Effector memory CD4-positive, alpha-beta T cell (primary cell): ENCODE results near the gene BACE2.

ENCODE experiments used
- DNase-seq, 3 donors: peaks; one replicate each; pipeline ENCODE4 v3.0.0-alpha.2; 2020
- H3K27ac ChIP-seq: 2 replicates; pipeline ENCODE4 v1.7.0; 2013; ENCODE audit warnings: mild to moderate bottlenecking, low read length, moderate library complexity; ENCODE audit not compliant: insufficient read depth, poor library complexity, severe bottlenecking
- H3K27me3 ChIP-seq: replicated peaks from 2 replicates; pipeline ENCODE4 v1.7.0; 2013; ENCODE audit warnings: mild to moderate bottlenecking, low read length; ENCODE audit not compliant: insufficient read depth, control insufficient read depth, poor library complexity, severe bottlenecking
- H3K36me3 ChIP-seq: 2 replicates; pipeline ENCODE4 v1.7.0; 2013; ENCODE audit warnings: mild to moderate bottlenecking, low read length, moderate library complexity; ENCODE audit not compliant: control insufficient read depth, insufficient read depth
- H3K4me1 ChIP-seq: 2 replicates; pipeline ENCODE4 v1.7.0; 2013; ENCODE audit warnings: low read length, mild to moderate bottlenecking; ENCODE audit not compliant: control insufficient read depth, insufficient read depth, poor library complexity, severe bottlenecking
- H3K4me3 ChIP-seq: 2 replicates; pipeline ENCODE4 v1.7.0; 2013; ENCODE audit warnings: low read length, low read depth, mild to moderate bottlenecking; ENCODE audit not compliant: insufficient read depth, poor library complexity, severe bottlenecking
- H3K9me3 ChIP-seq: 2 replicates; pipeline ENCODE4 v1.7.0; 2013; ENCODE audit warnings: mild to moderate bottlenecking, low read length, moderate library complexity; ENCODE audit not compliant: control insufficient read depth

BACE2 gene

DNA sequence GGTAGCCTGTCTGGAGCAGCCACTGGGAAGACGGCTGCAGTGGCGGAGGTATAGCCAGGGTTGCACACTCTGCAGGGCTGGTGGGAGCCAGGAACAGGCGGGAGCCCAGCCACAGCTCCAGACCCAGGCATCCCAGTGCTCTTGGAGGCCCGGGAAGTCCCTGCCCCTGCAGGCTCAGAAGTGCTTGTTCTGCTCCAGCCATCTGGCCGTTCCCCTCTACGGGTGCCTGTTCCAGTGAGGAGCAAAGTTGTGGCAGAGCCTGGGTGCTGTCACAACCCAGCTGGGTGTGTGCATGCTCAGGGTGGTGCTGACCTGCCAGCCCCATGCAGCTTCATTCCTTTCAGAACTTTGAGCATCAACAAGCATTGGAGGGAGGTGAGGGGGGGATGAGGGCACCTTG lies 31.7 kb upstream of the BACE2 start:
- Histone ChIP-seq H3K4me3 (no peak overlapping the region), H3K4me1 (no peaks in the 10 kb centered on the region), H3K9me3 (no peaks in the 10 kb centered on the region), H3K27ac (no peak overlapping the region), H3K36me3 (no peaks in the 10 kb centered on the region), H3K27me3 (no peaks in the 10 kb centered on the region)
- DNase-seq = no peak

DNA sequence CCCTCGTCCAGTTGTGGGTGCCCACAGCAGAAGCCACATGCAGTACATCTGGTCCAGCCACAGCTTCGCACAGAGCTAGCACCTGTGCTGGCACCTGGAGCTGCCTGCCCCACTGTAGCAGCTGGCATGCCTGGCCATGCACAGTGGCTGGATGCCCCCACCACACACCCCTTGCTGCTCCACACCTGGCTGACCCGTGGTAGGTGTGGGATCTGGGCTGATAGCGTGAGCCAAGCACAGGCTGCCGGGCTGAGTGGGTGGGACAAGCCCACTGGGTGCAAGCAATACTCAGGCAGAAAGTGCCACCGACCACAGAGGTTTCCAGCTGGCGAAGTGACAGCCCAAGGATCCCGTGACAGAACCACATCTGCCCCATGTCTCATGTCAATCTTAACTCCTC lies 30.6 kb upstream of the BACE2 start:
- H3K9me3 ChIP-seq = no peaks in the 10 kb centered on the region
- no peak for DNase-seq
- H3K4me3 ChIP-seq = no peak overlapping the region
- H3K27me3 ChIP-seq = no peaks in the 10 kb centered on the region
- H3K4me1 ChIP-seq = no peaks in the 10 kb centered on the region
- H3K36me3 ChIP-seq = no peaks in the 10 kb centered on the region
- H3K27ac ChIP-seq = no peak overlapping the region

DNA sequence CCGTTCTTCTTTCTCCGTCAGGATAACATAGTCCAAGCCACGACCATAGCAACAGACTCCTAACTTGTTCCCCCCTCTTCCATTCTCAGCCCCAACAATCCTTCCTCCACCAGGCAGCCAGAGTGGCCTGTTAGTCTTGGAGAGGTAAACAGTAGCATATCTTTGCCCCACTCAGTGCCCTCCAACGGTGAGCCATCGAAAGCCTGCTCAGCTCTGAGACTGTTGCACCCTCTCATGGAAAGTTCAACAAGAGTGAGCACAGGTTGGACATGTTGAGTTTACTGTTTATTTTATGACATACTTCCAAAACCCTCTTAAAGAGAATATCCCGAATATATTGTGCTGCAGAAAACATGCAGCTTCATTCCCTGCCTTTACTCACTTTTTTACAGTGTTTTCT lies 30.1 kb upstream of the BACE2 start:
- Histone ChIP-seq H3K27ac (no peak overlapping the region), H3K36me3 (no peaks in the 10 kb centered on the region), H3K9me3 (no peaks in the 10 kb centered on the region)

DNA sequence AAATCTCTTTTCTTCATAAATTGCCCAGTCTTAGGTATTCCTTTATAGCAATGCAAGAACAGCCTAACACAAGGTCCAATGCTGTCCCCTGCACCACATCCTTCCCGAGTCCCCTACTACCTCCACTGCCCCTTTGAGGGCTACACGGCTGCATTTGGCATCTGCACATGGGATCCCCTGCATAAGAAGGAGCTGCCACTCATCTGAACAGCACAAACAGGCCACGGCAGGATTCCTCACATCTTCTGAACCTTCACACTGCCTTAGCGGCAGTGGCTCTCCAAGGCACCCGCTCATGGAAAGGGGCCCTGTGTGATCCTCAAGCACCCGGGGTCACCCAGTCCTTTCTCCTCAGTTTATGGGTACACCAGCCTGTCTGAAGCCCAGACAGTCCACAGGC lies 29.2 kb upstream of the BACE2 start:
- no peaks in the 10 kb centered on the region for H3K9me3 ChIP-seq
- no peak for DNase-seq
- no peaks in the 10 kb centered on the region for H3K27me3 ChIP-seq
- no peak overlapping the region for H3K4me3 ChIP-seq
- no peaks in the 10 kb centered on the region for H3K4me1 ChIP-seq
- H3K27ac ChIP-seq = no peak overlapping the region
- H3K36me3 ChIP-seq = no peaks in the 10 kb centered on the region

More for the DNA sequence above, 30.1 kb upstream of the BACE2 start:
- DNase-seq = no peak
- H3K27me3 ChIP-seq = no peaks in the 10 kb centered on the region
- H3K4me3 ChIP-seq = no peak overlapping the region
- H3K4me1 ChIP-seq = no peaks in the 10 kb centered on the region

GRCh38 chr21:41139275-41139674 lies 28.7 kb upstream of the BACE2 start:
- Histone ChIP-seq H3K4me1 (no peaks in the 10 kb centered on the region), H3K27ac (no peak overlapping the region), H3K9me3 (no peaks in the 10 kb centered on the region), H3K4me3 (no peak overlapping the region), H3K27me3 (no peaks in the 10 kb centered on the region), H3K36me3 (no peaks in the 10 kb centered on the region)
- no peak for DNase-seq

DNA sequence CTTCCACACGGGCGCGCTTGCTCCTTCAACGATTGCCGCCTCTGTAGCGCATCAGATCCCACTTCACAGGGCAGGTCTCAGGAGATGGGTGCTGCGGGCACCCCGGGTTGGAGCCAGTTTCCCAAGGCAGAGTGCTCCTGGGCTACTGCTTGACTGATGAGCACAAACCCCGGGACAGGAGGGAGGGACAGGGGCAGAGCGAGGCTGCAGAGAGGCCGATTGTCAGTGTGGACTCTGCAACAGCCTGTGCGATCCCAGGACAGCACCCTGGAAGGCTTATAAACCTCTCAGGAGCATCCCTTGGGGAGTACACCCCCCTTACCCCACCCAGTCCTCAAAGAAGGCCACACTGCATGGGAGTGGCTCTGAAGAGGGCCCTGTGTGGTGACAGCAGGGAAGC lies 28.0 kb upstream of the BACE2 start:
- Histone ChIP-seq H3K4me1 (no peaks in the 10 kb centered on the region), H3K9me3 (no peaks in the 10 kb centered on the region), H3K27ac (no peak overlapping the region), H3K36me3 (no peaks in the 10 kb centered on the region), H3K4me3 (no peak overlapping the region), H3K27me3 (no peaks in the 10 kb centered on the region)
- no peak for DNase-seq

- Histone ChIP-seq H3K4me3 (no peak overlapping the region), H3K36me3 (no peaks in the 10 kb centered on the region), H3K4me1 (no peaks in the 10 kb centered on the region), H3K27me3 (no peaks in the 10 kb centered on the region), H3K9me3 (no peaks in the 10 kb centered on the region), H3K27ac (no peak overlapping the region)
- DNase-seq = no peak
Measured at GRCh38 chr21:41141031-41141457, 26.9 kb upstream of the BACE2 start.

DNA sequence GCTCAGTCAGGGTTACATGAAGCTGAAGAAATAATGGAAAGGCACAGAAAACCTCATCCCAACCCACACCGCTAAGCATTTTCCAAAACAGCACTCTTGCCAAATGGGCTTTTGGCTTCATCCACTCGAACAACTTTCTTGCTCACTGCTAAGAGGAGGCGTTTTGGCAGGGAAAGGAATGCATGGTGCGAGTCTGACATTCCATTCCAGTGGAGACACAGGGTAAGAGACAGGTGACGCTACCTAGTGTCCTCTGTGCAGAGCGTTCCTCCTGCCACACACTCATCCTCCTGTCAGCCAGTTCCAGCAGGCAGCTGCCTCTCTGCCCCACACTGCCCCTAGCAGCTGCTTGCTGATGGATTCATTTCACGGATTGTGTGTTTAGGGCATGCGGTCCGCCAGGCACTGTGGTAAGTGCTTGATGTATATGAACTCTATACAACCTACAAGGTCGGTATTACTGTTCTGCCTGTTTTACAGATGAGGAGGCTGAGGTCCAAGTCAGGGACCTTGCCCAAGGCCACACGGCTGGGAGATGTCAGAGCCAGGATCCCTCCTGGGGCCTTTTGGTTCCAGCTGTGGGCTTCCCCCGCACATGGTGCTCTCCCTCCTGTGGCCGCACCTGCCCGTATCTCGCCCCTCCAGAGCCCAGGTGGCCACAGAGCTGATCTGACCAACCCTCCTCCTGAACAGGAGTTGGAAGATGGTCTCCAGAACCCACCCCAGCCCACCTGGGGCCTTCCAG lies 25.7 kb upstream of the BACE2 start:
- H3K4me3 ChIP-seq = no peak overlapping the region
- no peaks in the 10 kb centered on the region for H3K9me3 ChIP-seq
- no peaks in the 10 kb centered on the region for H3K4me1 ChIP-seq
- peaks cover under 1% of the 10 kb centered on the region for H3K27me3 ChIP-seq
- DNase-seq = no peak
- no peaks in the 10 kb centered on the region for H3K36me3 ChIP-seq
- no peak overlapping the region for H3K27ac ChIP-seq

DNA sequence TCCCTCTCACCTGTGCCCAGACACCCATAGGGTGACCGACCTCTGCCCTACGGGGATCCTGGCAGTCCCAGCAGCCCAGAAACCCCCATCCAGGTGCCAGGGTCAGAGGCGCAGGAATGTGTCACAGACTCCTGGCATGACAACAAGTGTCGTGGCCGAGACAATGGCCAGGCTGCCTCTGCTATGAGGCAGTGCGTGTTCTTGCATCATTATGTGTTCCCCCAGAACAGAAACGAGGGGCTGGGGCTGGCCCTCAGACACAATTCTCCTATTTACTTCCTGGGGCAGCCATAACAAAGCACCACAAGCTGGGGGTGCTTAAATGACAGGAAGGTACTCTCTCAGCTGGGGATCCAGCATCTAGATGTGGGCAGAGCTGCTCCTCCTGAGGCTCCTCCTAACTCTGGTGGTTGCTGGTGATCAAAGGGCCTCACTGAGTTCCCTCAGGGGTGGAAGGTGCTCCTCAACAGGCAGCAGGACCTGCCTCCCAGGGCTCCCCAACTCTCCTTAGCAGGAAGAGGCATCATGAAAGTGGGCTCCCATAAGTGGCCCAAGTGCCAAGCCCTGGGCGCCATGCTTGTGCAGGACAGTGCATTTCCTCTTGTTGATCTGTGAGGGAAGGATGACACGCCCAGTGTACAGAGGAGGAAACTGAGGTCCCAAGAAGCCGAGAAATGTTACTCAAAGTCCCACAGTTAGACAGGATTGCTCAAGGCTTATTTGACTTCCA lies 24.2 kb upstream of the BACE2 start:
- Histone ChIP-seq H3K36me3 (no peaks in the 10 kb centered on the region), H3K27ac (no peak overlapping the region), H3K27me3 (peaks cover 4% of the 10 kb centered on the region), H3K9me3 (no peaks in the 10 kb centered on the region), H3K4me1 (no peaks in the 10 kb centered on the region), H3K4me3 (no peak overlapping the region)
- DNase-seq = no peak
